Measurements from ENCODE around the gene POLD3.

Gene POLD3, protein sequence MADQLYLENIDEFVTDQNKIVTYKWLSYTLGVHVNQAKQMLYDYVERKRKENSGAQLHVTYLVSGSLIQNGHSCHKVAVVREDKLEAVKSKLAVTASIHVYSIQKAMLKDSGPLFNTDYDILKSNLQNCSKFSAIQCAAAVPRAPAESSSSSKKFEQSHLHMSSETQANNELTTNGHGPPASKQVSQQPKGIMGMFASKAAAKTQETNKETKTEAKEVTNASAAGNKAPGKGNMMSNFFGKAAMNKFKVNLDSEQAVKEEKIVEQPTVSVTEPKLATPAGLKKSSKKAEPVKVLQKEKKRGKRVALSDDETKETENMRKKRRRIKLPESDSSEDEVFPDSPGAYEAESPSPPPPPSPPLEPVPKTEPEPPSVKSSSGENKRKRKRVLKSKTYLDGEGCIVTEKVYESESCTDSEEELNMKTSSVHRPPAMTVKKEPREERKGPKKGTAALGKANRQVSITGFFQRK

DNA sequence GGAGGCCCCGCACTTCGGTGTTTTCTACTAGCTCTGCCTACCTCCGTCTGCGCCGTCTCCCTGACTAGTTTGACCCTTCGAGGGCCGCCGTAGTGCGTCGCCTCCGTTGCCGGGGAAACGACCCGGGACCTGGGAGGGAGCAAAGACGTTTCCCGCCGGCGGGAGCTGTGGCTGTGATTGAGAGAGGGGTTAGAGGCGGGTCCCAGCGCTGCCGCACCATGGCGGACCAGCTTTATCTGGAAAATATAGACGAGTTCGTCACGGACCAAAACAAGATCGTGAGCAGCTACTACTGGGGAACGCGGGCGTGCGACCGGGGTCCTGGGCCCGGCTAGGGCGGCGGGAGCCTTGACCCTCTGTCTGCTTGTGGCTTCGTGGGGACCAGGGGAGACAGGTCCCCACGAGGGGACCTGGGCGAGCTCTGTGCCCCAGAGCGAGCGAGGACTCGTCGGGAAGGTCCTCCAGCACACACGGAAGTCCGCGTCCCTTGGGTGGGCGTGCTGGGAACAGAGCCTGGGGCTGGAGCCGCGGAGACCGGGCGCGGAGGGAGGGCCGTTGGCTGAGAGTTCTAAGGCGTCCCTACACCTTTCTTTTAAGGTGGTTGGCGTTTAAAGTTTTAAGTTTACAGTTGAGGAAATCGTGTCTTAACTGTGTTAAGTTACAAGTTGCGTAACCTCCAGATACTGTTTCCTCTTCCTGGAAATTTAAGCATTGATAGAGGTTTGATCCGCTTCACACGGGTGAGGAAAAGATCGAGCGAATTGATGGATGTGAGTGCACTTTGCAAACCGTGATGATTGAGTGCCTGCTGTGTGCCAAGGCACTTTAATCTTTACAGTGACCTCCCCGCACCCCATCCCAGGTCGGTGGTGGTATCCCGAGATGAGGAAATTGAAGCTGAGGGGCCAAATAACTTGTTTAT, at the start of gene POLD3:
POLD3 (plus strand) TSS at position 142 of the 922 bp plus-strand sequence; CDS start at position 219, 77 bp downstream.
- peak; percentile 91 for DNase-seq

DNA sequence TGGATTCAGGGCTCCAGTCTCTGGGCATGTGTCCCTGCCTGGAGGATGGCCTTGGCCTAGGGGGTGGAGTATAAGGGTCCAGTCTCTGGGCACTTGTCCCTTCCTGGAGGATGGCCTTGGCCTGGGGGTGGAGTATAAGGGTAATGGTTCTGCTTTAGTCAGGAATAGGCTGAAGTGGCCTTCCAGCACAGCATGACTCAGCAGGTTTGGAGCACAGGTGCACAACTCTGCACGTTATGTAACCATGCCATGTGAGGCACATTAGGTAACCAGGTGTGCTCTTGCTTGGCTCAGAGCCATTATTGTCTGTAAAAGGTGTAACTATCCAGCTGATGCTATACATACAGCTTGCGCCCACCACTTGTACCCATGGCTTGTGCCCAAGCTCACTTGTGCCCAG, 48.4 kb upstream of the POLD3 start:
- DNase-seq = no peak

DNA sequence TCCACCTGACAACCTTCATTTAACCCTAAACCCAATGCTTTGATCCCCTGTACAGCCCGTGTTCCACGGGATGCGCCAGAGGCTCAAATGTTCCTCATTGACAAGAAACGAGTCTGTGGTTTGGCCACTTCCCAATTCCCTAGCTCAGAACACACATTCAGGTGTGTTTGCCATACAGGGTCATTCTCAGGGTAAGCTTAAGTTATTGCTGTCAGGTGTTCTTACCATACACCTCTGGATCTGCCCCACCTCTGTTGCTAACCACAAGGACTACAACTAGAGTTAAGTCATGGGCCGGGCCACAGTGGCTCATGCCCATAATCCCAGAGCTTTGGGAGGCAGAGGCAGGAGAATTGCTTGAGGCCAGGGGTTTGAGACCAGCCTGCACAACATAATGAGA, 45.6 kb upstream of the POLD3 start:
- DNase-seq = no peak

DNA sequence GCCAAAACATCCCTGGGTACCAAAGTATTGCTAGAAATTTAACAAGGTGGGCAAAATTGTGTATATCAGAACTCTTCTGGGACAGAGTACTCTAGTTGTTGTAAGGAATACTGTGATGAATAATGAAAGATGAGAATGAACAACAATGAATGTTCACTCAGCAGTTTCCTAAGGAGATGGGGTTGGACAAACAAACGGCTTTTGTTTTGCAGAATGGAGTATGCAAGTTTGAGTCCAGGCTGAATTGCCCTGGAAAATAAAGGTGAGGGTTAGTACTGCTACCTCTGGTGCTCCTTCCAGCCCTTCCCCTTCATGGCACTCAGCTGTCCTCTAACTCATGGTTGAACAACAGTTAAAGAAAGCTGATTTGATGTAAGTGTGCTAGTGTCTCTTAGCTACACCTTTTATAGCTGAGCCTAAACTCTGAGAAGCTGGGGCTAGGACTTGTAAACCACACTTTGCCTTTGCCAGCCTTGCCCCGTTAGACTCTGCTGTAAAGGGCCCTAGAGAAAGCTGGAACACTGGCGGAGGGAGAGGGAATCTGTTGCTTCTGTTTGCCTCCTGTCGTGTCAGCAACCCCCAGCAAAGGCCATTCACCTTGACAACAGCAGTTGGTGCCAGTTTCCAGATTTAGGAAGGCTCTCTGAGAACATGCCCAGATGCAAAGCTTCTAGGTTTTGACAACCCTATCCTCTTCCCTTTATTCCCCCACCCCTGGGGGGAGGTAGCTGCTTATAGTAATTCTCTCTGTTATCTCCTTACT, 41.2 kb upstream of the POLD3 start:
- DNase-seq = no peak

DNA sequence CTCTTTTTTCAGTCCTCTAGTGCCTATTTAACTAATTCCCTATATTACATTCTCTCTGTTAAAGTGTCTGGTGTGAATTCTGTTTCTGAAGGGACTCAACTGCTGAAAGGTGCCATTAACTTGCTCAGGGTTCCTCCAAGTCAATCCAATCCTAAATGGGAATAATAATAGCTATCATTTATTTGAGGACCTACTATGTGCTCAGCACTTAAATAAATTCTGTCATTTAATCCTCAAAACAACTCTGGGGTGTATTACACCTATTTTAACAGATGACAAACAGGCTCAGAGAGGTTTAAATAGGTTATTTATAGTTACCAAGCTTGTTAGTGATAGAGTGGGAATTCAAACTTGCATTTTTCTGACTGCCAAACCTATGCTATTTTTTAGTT, 40.6 kb upstream of the POLD3 start:
- no peak for DNase-seq

DNA sequence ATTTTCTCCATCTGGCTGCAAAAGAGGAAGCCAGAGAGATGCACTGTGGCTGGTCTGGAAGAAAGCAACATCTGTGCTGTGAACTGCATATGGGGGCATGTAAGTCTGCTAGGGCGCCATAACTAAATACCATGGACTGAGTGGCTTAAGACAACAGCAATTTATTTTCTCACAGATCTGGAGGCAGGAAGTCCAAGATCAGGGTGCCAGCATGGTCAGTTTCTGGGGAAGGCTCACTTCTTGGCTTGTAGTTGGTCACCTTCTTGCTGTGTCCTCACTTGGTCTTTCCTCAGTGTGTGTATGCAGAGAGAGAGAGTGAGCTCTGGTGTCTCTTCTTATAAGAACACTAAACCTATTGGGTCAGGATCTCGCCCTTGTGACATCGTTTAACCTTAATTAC, 34.9 kb upstream of the POLD3 start:
- no peak for DNase-seq

DNA sequence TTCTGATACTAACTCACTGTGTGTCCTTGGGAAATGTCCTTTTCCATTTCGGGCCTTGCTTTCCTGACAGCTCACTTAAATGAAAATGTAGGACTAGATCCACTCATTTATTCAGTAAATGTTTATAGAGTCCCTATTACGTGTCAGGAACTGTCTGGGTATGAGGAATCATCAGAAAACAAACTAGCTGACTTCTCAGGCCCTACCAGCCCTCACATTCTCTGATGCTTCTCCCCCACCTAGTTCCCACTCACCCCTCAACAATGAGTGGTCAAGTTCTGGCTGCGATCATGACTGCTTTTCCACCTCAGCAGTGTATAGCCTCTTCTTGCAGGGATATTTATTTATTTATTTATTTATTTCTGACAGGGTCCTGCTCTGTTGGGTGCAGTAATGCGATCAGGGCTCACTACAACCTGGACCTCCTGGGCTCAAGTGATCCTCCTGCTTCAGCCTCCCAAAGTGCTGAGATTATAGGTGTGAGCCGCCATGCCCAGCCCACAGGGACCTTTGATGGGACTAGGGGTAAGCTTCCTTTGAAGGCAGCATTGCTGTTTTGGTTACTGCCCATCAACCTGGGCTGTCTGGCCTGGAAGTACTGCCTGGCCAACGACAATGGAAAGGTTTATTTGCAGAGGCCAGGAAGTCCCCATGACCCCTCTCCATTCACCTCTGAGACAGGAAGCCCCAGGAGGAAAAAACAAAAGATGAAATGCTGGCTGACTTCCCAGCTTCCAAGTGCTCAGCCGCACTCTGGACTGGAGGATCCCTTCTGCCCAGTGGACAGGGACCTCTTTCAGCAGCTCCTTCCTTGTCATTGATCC, 33.1 kb upstream of the POLD3 start:
- DNase-seq = no peak

DNA sequence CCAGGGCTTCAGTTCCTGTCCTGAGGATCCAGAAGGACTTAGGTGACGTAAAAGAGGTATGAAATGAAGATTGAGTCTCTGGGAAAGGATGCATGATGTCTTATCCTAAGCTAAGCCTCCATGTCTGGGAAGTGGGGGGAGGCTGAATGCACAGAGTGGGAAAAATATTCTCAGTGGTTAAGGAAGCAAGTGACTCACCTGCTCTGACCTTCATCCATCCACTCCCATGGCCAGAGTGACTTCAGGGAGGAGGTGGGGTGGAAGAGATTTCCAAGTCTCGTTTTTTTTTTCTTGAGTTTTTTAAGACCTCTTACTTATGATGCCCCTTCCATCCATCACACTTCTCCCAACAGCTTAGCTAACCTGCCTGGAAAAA, 32.5 kb upstream of the POLD3 start:
- no peak for DNase-seq

DNA sequence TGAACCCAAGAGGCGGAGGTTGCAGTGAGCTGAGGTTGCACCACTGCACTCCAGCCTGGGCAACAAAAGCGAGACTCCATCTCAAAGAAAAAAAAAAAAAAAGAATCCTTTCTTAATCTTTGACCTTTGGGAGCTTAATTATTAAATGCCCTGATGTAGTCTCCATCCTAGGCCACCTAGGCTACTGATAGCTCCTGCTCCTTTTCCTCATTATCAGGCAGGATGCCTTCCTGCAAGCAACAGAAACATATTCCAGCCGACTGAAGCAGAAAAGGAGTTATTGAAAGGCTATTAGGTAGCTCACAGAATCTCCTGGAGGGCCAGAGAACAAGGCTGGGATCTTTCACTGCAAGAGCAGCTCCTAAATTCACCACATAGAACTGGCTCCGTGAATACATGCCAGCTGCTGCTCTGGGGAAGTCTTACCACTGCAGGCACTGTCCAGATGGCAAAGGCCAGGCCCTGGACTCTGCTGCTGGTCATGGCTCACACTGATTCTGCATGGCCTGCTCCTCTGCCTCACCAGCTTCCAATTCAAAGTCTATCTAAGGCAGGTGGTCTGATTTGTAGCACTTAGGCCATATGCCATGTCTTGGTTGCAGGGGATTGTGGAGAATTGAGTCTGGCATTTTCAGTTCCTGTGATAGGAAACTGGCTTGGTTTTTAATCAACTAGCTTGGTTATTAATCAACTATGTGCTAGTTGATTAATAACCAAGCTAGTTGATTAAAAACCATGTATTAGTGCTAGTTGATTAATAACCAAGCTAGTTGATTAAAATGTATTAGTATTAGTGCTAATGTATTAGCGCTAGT, 26.0 kb upstream of the POLD3 start:
- no peak for DNase-seq

DNA sequence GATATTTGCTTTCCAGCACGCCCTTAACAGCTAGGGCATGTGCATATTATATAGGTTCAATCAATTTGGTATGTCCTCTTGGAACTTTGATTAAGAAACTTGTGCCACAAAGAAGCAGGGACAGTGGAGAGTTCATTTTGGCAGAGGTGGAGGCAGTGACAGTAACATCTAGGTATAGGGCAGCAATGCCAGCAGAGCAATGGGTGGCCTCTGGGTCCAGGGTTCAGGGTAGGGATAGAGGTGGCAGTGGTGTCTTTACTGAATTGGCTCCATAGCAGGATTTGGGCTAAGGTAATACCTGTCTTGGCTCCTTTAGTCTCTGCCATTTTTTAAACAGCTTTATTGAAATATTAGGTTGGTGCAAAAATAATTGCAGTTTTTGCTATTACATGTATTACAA, 24.4 kb upstream of the POLD3 start:
- no peak for DNase-seq

DNA sequence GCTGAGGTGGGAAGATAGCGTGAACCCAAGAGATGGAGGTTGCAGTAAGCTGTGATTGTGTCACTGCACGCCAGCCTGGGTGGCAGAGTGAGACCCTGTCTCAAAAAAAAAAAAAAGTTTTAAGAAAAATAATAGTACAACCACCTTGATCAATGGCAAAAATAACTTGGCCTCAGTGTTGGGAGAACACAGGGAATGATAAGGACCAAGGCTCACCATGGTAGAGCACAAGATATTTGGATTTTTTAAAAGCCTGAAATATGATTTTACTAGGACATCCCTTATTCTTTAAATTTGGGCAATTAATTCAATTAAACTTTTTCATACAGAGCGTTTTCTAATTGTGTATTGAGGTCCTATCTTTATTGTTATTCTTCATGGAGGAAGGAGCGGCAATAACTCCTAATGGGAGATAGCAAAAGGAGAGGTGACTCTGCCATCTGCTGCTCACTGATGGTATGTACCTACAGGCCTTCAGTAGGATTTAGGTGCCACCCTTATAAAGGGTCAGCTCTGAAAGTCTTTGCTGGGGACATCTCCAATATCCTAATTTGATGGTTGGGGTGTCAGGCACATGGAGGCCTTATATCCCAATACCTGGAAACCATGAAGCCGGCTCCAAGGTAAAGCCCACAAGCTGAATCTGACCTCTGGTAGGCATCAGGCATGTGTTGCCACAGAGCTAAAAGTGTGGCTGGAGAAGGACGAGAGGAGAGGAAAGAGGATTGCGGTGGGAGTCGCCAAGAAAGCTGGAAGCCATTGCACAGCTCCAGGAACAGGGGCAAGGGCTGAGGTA, 21.9 kb upstream of the POLD3 start:
- DNase-seq = peak; percentile 2

DNA sequence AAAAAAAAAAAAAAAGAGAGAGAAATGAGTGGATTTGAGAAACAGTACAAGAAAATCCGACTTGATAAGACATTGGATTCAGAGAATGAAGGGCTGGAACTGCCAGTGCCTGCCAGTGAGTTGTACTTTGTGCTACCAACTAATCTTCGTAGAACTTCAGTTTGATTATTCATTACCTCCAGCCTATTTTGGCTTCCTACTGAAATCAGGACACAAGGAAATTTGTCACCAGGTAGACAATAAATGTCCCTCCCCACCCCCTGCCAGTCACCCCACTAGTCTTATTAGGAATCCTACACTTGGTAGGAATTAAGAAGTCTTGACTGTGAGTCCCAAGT, 21.4 kb upstream of the POLD3 start:
- no peak for DNase-seq

DNA sequence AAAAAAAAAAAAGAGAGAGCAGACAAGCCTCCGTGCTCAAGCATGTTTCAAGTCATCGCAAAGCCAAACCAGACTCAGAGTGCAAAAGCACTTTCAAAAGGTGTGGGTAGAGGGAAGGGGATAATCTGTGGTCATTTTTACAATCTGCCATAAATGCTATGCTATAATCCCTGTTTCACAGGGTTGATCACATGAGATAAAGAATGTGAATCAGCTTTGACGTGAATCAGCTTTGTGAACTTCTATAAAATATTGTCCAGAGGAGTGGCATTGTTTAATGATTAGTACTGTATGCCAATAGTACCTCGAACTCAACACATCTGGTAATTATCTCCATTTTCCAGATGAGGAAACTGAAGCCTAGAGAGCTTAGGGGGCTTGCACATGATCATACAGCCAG, 20.0 kb upstream of the POLD3 start:
- DNase-seq = no peak

DNA sequence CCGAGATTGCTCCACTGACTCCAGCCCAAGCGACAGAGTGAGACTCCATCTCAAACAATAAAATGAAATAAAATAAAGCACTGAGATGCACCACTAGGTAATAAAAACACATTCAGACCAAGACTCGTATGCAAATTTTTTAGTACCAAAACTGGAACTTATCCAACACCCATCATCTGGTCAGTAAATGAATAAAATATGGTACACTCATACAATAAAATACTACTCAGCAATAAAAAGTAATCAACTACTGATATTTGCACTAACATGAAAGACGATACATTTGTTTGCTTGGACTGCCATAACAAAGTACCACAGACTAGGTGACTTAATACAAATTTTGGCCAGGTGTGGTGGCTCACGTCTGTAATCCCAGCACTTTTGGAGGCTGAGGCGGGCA, 17.8 kb upstream of the POLD3 start:
- DNase-seq = no peak

DNA sequence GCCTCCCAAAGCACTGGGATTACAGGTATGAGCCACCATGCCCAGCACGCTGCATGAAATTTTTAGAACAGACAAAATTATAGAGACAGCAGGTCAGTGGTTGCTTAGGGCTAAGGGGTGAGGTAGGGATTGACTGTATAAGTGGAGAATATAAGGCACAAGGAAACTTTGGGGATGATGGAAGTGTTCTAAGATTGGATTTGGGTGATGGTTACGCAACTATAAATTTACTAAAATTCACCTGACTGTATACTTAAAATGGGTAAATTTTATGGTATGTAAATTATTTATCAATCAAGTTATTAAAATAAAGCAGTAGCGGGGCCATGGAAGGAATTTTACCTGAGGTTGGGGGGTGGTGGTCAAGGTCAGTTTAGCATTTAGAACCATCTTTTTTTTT, 16.4 kb upstream of the POLD3 start:
- no peak for DNase-seq

DNA sequence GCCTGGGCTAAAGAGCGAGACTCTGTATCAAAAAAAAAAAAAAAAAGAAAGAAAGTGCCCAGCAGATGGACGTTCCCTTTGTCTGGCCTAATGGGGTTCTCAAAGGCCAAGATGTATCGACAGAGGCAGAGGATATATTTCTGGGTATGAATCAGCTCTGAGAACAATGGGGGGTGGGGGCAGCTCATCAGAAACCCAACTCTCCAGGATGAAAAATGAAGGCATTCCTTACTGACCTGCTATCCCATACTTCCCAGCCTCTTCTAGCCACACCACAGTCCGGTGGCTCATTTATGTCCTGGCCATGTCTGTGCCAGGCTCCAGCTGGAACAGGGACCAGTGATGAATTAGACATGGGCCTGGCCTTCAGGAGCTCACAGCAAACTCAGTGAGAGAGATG, 15.2 kb upstream of the POLD3 start:
- DNase-seq = no peak

DNA sequence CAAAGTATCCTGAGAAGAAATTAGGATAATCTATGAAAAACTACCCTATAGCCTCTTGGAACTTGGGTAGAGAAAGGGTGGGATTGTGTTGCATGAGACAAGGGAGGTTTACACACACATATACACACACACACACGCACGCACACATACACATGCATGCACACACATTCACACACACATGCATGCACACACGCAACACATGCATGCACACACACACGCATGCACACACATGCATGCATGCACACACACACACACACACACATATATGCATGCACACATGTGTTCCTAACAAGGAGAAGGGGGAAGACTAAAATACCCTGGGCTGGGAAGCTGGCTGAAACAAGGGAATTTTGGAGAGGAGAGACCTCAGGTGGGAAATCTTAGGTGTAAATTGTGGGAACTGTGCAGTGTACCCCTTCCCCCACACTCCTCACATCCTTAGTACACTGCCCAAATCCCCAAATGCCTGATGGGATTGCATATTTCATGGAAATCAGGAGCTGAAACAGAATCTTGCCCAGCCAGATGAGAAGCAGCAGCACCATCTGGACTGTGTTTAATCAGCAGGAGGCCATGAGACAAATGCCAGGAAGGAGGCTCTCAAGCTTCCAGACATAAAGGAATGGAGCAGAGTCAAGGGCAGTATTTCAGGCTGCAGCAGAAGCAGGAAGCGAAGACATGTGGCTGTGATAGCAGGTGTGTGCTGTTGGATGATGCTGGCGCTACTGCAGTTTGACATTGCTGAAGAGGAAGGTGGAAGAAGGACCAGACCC, 14.6 kb upstream of the POLD3 start:
- no peak for DNase-seq

DNA sequence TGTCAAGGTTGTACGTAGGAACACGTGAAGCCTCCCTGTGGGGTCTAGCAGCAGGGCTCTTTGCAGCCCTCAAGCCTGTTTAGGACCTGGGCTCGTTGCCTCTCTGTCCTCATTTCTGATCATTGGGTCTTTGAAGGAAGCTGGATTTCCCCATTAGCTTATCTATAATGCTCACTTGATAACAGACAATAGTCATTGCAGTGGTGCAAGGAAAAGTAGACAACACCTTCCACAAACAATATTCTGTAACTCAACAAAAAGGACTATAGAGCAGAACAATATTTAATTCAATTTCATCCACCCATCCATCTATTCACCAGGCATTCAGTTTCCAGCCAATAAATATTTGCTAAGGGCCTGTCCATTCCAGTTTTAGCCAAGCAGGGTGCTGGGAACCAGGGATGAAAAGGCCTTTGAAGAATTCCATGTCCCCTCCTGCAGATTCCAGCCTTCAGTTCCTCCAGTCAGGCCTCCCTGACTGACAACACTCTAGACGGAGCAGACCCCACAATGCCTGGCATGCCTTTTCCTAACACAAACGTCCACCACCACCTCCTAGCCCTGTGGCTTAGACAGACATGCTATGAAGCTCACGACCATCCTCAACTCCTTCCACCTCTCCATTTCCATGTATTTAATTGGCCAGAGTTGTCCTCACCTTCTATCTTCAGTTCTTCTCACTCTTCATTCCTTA, 12.7 kb upstream of the POLD3 start:
- no peak for DNase-seq

DNA sequence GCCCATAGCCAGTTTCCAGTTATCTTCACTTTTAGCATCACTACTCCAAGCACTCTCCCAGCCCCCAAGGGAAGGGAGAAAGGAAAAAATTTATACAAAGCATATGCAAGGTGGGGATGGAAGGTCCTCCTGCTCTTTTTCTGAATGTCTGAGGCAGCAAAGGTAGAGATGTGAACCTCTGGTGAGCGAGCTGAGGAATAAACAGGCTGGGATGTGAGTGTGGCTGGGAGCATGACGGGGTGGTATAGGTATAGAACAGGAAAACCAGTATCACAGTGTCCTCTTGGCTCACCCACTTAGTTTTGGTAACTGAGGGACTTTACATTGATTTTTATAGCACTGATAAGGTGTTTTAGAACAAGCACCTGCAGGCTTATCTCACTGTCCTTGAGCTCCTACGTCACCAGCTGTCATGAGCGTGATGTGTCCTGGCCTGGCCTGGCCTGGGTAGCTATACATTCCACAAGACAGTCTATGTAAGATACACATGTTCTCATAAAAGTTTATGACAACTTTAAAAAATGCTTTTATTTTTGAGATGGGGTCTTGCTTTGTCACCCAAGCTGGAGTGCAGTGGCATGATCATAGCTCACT, 10.3 kb upstream of the POLD3 start:
- no peak for DNase-seq

Data from midbrain (tissue), 1 donor.